Stimulated activated CD8-positive, alpha-beta memory T cell treated with anti-CD3 and anti-CD28 coated beads, Interleukin-7, amount 100 ng/mL, for 24 hours (primary cell): ENCODE results near the gene RAP1GAP2.
"Not testable (repeated sequence)": the region's sequence is repeated elsewhere in the genome, so short reads cannot be mapped to it uniquely, and the experiment has no call there.

Experiments used
- DNase-seq: peaks from one replicate; pipeline ENCODE4 v3.0.0-alpha.2; 2020; ENCODE audit warnings: low read depth

Gene RAP1GAP2

DNA sequence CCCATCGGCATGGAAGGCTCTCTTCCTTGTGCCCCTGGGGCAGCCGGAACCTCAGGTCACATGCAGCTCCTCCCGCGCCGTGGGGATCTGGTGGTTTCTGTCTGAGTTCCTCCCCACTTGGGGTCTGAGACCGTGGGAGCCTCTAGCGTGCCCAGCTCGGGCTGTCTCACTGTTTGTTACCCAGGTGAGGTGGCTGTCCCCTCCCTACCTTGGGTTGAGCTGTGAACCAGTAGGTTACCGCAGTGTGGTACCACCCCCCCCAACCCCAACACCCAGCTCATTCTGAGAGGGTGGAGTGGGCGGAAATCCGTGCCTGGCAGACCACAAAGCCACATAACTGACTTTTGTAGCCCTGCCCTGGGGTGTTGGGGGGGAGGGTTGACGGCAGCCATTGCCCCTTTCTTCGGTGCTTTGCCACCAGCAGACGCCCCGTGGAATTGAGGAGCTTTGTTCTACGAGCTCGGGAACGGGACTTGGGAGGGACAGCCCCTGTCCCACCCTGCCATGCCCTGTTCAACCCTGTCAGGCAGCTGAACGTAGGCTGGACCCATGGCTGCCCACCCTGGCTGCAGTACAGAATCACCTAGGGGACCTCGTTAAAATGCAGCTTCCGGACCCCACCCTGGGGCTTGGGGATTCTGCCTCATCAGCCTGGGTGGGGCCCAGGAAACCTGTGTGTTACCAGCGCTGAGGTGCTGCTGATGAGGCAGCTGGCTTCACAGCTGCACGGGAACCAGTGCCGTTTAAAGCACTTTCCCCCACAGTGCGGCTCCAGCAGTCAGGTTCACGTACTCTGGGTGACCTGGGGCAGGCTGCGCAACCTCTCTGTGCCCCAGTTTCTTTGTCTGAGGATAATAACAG lies 18.5 kb downstream of the RAP1GAP2 start:
- peak; percentile 83 for DNase-seq

DNA sequence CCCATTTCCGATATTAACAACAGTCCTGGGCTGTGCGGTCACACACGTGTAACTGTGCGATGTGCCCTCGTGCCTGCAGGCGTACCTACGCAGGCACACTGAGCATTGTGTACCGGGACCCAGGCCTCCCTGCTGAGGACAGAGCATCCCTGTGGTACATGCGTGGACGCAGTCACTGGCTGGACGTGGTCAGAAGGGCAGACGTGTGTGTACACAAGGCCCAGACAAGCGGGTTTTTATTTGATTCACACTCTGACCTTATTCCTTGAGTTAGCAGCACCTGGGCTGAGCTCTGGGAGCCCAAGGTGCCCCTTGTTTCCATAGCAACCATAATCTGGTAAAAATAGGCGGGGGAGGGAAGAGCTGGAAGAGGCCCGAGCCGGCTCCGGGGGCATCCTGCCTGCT lies 19.5 kb downstream of the RAP1GAP2 start:
- DNase-seq: no peak

DNA sequence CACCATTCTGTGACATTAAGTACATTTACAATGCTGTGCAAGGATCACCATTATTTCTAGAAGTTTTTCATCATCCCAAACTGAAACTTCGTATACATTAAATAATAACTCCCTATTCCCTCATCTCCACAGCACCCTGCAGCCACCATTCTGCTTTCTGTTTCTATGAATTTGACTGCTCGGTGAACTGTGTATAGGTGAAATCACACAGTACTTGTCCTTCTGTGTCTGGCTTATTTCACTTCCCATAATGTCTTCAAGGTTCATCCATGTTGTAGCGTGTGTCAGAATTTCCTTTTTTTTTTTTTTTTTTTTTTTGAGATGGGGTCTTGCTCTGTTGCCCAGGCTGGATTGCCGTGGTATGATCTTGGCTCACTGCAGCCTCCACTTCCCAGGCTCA lies 20.4 kb downstream of the RAP1GAP2 start:
- no peak for DNase-seq

DNA sequence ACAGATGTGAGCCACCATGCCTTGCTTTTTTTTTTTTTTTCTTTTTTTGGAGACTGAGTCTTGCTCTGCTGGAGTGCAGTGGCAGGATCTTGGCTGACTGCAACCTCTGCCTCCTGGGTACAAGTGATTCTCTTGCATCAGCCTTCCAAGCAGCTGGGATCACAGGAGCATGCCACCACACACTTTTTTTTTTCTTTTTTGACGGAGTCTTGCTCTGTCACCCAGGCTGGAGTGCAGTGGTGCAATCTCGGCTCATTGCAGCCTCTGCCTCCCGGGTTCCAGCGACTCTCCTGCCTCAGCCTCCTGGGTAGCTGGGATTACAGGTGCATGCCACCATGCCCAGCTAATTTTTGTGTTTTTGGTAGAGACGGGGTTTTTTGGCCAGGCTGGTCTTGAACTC lies 23.1 kb downstream of the RAP1GAP2 start:
- not testable (repeated sequence) for DNase-seq

DNA sequence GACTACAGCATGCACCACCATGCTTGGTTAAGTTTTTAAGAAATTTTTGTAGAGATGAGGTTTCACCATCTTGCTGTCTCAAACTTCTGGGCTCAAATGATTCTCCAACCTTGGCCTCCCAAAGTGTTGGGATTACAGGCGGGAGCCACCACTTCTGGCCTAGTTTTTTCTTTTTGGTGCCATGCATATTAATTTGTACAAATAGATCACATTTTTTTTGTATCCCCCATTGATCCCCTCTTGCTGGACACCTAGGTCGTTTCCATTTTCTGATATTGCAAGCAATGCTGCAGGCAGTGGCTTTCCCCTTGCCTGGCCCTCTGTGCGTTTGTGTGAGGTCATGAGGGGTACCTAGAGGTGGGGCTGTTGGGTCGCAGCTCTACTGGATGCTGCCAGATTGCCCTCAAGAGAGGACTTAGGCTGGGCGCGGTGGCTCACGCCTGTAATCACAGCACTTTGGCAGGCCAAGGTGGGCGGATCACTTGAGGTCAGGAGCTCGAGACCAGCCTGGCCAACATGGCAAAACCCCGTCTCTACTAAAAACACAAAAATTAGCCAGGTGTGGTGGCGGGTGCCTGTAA lies 23.8 kb downstream of the RAP1GAP2 start:
- DNase-seq: no peak

DNA sequence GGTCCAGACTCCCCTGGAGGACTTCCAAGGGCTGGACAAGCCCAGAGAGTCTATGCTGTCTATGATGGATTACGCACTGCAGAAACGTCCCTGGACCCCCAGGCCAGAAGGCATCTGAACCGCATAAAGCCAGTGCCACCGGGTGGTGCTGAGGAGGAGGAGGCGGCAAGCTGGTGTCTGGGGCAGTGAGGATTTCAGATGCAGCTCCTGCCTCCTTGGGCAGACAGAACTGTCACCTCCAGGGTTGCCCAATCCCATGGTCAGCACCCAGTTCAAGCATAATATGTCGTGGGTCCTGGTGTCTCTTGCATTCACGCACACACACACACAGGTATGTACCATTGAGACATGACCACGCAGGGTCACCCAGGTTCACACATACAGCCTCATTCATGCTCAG lies 25.6 kb downstream of the RAP1GAP2 start:
- DNase-seq: no peak

DNA sequence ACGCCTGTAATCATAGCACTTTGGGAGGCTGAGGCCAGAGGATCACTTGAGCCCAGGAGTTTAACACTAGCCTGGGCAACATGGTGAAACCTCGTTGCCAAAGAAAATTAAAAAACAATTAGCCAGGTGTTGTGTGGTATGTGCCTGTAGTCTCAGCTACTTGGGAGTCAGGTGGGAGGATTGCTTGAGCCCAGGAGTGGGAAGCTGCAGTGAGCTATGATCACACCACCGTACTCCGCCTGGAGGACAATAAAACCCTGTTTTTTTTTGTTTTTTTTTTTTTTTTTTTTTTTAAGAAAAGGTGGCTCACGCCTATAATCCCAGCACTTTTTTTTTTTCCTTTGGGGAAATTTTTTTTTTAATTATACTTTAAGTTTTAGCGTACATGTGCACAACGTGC lies 26.1 kb downstream of the RAP1GAP2 start:
- no peak for DNase-seq

DNA sequence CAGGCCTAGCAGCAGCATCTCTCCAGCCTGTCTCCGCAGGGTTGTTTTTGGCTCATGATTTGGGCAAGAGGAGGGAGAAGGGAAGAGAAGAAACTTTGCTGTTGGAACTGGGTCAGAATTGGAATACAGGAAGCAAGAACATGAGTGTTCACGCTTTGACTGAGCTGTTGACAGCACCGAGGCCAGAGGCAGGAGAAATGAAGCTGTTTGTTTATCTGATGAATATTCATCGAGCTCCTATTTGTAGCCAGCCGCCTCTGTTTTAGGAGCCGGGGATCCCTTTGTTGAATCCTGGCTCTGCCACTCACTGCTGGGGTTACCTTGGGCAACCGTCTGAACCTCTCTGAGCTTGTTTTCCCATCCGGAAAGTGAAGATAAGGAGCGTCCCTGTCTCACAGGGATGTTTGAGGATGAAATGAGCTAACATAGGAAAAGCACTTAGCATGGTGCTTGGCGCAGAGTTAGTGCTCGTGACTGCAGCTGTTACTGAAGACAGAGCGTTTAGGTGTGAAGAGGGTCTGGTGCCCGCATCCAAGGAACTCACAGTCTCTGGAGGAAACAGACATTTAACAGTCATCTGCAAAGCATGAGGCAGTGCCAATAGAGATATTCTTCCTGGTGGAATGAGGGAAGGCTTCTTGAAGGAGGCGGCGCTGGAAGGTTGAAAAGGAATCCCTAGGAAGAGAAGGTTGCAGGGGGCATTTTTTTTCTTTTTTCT lies 29.2 kb downstream of the RAP1GAP2 start:
- DNase-seq: no peak

DNA sequence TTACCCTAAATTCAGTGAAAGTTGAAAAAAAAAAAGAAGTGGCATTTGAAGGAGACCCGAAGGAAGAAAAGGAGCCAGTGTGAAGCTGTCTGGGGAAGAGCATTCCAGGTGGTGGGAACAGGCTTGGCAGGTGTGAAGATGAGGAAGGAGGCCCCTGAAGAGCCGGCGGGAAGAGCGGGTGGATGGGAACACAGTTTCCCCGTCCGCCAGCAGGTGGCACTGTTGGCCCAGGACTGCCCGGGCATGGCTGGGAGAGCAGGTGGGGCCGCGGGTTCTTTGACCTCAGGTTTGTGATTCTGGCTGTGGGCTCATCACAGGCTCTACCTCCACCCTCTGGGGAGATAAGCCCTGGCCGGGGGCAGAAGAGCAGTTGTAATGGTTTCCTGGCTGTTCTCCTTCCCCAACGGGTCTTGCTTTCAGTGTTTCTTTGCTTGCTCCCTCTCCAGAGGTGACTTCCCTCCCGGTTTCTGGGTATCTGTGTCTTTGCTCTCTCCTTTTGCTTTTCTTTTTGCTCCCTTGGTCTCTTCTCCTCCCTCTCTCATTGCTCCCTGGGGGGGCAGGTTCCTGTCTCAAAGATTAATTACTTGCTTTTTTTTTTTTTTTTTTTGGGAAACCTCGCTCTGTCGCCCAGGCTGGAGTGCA lies 32.3 kb downstream of the RAP1GAP2 start:
- DNase-seq: peak; percentile 72

DNA sequence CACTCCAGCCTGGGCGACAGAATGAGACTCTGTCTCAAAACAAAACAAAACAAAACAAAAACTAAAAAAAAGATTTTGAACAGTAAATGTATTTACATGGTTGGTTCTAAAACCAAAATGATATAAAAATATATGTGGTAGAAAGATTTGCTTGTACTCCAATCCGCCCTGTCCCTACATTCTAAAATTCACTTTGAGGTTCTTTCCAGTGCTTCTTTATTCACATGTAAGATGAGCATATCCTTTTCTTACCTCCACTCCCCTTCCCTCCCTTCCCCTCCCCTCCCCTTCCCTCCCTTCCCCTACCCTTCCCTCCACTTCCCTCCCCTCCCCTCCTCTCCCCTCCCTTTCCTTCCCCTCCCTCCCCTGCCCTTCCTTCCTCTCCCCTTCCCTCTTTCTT lies 34.4 kb downstream of the RAP1GAP2 start:
- DNase-seq: no peak

DNA sequence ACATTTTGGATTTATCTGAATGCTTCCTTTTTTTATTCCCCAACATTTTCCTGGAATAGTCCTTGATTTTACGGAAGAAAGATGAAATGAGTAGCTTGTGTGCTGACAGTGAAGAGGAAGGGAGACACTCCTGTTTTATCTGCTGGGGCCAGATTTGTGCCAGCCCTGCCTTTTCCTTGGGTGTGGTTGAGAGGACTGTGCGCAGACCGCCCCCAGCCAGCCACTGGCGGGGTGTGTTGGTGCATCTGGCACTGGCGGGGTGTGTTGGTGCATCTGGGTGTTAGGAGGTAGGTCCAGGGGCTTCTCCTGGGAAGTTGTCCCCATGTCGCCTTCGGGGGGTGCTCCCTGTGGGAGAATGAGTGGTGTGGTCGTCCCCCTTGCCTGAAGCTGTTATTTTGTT lies 39.5 kb downstream of the RAP1GAP2 start:
- DNase-seq: no peak

DNA sequence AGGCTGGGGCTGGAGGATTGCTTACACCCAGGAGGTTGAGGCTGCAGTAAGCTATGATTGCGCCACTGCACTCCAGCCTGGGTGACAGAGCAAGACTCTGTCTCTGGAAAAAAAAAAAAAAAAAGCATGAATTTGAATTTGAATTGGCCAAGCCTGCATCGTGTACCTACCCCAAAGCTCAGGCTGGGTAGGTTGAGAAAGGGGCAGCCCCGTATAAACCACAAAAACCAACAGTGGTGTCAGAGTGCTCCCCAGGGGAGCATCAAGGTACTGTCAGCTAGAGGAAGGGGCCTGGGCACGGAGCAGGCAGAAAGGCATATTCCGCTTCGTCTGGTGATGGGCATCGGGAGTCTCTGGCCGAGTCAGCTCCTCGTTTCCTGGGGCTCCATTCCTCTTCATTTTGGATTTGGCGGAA lies 40.9 kb downstream of the RAP1GAP2 start:
- DNase-seq: no peak

DNA sequence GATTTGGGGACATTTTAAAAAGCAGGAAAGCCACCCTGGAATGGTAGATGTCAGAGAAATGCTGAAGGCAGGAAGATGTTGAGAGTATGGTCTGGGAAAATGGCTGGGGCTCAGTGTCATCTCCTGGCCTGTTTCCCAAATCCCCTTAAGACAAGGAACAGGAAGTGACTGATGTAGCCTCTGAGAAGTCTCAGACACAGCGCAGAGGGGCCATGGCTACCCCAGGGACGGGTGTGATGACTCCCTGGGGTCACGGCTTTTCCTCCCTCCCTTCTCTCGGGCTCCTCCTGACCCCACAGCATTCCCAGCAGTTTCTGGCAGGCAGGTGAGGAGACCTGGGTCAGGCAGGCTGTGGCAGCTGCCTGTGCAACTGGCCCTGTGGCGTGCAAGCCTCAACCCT lies 45.4 kb downstream of the RAP1GAP2 start:
- no peak for DNase-seq

DNA sequence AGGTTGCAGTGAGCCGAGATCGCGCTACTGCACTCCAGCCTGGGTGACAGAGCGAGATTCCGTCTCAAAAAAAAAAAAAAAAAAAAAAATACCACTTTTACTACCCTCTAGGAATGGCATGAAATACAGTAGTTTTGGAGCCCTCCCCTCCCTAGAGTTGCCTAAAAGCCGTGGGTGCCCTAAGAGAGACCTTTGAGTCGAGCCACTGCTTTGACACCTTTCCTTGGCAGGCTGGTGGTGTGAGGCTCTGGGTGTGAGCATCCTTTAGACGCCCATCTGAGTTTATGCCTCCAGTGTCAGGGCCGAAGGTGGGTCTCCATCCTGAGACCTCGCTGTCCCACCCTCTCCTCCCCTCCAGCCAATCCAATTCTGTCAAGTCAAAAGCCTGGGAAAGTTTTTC lies 46.2 kb downstream of the RAP1GAP2 start:
- DNase-seq: no peak

DNA sequence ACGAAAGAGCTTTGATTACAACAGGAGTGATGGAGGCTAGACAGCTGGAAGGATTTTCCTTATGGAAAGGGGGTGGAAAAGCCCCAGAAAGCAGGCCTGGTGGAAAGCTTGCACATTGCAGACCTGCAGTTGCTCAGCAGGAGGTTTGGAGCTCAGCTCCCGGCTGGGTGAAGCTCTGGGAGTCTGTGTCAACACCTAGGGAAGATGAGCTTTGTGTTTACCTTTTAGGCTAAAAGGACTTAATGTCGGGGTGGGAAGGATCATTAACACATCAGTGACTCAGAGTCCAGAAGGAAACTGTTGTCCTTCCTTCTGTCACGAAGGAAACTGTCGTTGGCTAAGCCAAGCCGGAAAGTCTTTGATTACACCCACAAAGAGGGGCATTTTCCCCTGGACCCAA lies 48.2 kb downstream of the RAP1GAP2 start:
- DNase-seq: no peak

DNA sequence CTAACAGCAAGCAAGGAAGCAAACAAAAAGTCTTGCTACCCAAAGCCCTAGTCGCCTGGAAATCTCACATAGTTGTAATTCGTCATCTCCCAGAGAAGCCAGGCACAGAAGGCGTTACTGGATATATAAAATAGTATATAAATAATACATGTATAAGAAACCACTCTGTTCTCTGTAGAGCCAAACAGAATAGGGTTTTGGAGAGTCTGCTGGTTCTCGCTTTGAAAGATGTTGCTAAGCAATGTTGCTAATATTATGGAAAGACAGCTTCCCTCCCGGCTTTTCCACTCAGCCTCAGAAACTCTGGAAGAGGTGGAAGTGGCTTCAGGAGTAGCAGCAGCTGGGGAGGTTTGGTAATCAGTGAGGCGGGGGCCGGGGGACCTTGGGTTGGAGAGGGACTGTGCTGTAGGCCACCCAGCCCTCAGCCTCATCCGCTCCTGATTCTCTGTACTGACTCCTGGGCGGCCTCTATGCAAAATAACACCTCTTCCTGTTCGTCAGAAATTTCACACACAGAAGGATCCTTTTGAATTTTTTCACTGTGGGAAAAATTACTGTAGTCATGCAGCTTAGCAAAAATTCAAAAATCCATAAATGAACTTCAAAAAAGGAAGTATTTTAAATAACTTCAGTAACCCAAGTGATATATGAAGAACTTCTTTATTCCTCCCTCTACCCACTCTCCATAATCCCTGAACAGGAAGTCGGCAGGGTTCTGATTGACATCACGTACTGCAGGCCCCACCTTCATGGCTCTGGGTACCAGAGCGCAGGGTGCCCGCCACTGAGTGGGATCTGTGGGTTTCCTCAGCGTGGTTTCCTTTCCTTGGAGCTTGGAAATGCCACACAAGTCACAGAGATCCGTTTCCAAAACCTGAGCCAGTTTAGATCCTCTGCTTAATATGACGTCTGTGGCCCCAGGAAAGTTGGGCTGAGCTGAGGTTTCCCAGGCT lies 51.4 kb downstream of the RAP1GAP2 start:
- DNase-seq: no peak

DNA sequence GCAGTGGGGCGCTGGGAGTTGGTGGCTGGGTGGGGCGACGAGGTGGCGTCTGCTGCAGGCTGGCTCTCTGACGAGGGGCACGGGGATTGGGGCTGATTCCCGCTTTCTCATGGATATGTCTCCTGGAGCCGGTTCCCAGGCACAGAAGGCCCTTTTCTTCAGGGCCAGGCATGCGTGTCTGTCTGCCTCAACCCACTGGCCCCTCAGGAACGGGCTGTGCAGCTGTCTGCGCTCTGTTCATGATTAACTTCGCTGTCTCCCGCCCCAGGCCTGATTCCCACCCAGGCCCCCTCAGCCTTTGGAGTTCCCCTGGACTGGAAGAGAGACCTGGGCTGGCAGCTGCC lies 53.1 kb downstream of the RAP1GAP2 start:
- no peak for DNase-seq

DNA sequence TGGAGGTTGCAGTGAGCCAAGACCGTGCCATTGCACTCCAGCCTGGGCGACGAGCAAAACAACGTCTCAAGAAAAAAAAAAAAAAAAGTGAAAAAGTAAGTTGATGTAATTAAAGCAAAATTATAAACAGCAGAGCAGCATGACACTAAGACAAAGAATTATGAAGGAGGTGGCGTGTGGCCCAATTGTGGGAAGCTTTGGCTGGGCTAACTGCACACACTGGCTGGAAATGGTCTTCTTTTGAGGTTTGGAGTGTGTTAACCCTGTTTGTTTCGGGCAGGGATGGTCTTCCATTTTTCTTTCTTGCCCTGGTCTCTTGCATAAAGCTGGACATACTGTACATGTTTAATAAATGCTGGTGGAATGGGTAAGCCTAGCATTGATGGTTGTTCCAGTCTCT lies 54.8 kb downstream of the RAP1GAP2 start:
- no peak for DNase-seq

DNA sequence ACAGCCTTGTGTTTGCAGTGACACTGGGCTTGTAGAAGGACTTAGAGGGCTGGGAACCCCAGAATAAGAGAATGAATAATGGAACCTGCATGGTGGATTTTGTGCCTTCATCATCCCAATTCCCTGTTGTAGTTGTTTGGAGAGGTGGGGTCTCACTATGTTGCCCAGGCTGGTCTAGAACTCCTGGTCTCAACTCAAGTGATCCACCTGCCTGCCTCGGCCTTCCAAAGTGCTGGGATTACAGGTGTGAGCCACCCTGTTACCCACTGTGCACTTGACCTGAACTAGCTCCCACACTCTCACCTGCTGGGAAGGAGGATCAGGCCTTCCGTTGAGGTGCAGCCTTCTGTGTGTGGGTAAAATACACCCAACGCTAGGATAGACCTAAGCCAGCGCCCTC lies 55.4 kb downstream of the RAP1GAP2 start:
- DNase-seq: no peak

DNA sequence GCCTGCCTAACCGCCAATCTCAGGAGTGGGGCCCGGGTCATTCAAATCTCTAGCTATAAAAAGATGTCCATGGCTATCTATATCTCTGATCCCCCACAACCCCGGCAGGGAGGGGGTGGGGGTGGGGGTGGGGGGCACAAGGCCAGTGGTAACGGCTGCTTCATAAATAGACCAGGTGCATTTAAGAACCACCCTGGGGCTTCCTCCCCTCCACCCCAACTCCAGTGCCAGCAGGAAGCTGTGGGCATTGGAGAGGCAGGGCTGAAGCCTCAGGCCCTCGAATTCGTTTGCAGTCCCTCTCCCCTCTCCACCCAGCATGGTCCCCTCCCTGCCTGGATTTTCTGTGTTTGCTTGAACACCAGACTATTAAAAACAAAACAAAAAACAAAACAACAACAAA lies 56.0 kb downstream of the RAP1GAP2 start:
- no peak for DNase-seq

DNA sequence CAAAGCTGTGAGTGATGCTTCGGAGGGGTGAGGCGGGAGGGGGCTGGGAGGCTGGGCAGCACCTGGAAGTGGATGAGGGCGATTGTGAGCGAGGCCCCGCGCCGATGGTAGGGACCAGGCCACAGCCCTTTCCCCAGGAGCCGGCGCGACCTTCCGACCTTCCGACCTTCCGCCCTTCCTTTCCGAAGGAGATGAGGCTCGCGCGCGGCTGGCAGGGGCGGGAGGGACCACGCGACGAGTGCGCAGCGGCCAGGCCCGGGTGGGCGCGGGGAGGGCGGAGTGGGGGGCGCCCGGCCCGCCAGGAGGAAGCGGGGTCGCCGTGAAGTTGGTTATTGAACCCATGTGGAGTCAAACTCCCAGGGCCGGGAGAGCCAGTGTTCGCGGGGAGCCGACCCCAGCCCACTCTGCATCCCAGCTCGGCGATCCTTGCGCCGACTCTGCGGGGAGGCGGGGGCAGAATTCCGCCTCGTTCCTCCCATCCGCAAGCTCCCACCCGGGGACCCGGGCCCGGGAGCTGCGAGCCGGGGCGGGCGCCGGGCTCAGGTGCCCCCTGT lies 56.6 kb downstream of the RAP1GAP2 start:
- no peak for DNase-seq
